Stimulated activated CD8-positive, alpha-beta memory T cell treated with anti-CD3 and anti-CD28 coated beads, Interleukin-15, amount 100 ng/mL, for 1 hour (primary cell): ENCODE results near the gene PLPP4.

Source experiments
- DNase-seq: peaks from one replicate; pipeline ENCODE4 v3.0.0-alpha.2; 2020; ENCODE audit warnings: low read depth

PLPP4 gene

GRCh38 chr10:120457431-120458172 lies 575 bp downstream of the PLPP4 start:
- no peak for DNase-seq

- DNase-seq = no peak
These were observed 1.4 kb downstream of the PLPP4 start for GRCh38 chr10:120458432-120458831.

GRCh38 chr10:120459185-120459584 lies 2.2 kb downstream of the PLPP4 start:
- no peak for DNase-seq

- no peak for DNase-seq
These were observed 3.2 kb downstream of the PLPP4 start for GRCh38 chr10:120460186-120460585.

GRCh38 chr10:120460776-120461175 lies 3.7 kb downstream of the PLPP4 start:
- no peak for DNase-seq

GRCh38 chr10:120462018-120462682 lies 5.1 kb downstream of the PLPP4 start:
- no peak for DNase-seq

GRCh38 chr10:120465138-120465537 lies 8.1 kb downstream of the PLPP4 start:
- no peak for DNase-seq

GRCh38 chr10:120466006-120466405 lies 9.0 kb downstream of the PLPP4 start:
- DNase-seq = no peak

- no peak for DNase-seq
These were observed 16.6 kb downstream of the PLPP4 start for GRCh38 chr10:120473593-120473992.

- DNase-seq = no peak
These were observed 17.9 kb downstream of the PLPP4 start for GRCh38 chr10:120474956-120475355.

GRCh38 chr10:120475844-120476791 lies 19.1 kb downstream of the PLPP4 start:
- DNase-seq = no peak

GRCh38 chr10:120477021-120477742 lies 20.2 kb downstream of the PLPP4 start:
- DNase-seq = no peak

GRCh38 chr10:120477743-120478141 lies 20.7 kb downstream of the PLPP4 start:
- DNase-seq = no peak

- DNase-seq = no peak
These were observed 21.4 kb downstream of the PLPP4 start for GRCh38 chr10:120478386-120478785.

- DNase-seq = no peak
These were observed 22.5 kb downstream of the PLPP4 start for GRCh38 chr10:120479506-120479905.

GRCh38 chr10:120480065-120480600 lies 23.1 kb downstream of the PLPP4 start:
- no peak for DNase-seq

- DNase-seq = no peak
These were observed 23.8 kb downstream of the PLPP4 start for GRCh38 chr10:120480848-120481247.

- no peak for DNase-seq
These were observed 26.0 kb downstream of the PLPP4 start for GRCh38 chr10:120483006-120483405.

- DNase-seq = no peak
These were observed 26.7 kb downstream of the PLPP4 start for GRCh38 chr10:120483651-120484301.

- DNase-seq = no peak
These were observed 28.9 kb downstream of the PLPP4 start for GRCh38 chr10:120485946-120486345.

- no peak for DNase-seq
These were observed 29.7 kb downstream of the PLPP4 start for GRCh38 chr10:120486671-120487205.
